ENCODE measurements around the gene NFIA.

The NFIA gene

DNA sequence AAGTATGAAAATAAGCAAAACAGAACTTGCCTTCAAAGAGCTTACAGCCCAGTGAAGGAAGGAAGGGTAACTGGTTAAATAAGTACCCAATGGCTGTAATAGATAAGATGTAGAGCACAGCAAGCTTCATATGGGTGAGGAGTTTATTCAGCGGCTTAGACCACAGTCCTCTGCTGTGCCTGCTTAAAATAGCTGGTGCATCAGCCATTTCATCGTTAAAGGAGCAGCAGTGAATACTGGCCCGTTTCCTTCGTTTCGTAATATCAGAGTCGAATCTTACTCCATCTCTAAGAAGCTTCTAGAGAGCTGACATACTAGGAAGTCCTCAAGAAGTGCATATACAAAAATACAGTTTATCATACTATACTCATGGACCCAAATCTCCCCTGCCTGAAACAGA lies 286.5 kb downstream of the NFIA start:
- H3K4me3 ChIP-seq (ENCODE audit: low read length): no peak overlapping the region
- H3K27me3 ChIP-seq (ENCODE audit: control insufficient read depth, insufficient read depth, low read length): no peaks in the 10 kb centered on the region
- H3K4me1 ChIP-seq (ENCODE audit: control insufficient read depth, insufficient read depth, low read length): no peaks in the 10 kb centered on the region; the same call in 1 of the 2 replicates
- no peaks in the 10 kb centered on the region for H3K9me3 ChIP-seq (ENCODE audit: control insufficient read depth, insufficient read depth, low read length)
- DNase-seq (ENCODE audit: low read depth, low spot score): no peak
- WGBS (ENCODE audit: insufficient coverage, insufficient read length): no CpG with 5 or more reads among the region's 6 CpGs
- H3K36me3 ChIP-seq (ENCODE audit: control insufficient read depth, insufficient read depth, low read length): no peaks in the 10 kb centered on the region
- no peak overlapping the region for H3K27ac ChIP-seq (ENCODE audit: low read length)

DNA sequence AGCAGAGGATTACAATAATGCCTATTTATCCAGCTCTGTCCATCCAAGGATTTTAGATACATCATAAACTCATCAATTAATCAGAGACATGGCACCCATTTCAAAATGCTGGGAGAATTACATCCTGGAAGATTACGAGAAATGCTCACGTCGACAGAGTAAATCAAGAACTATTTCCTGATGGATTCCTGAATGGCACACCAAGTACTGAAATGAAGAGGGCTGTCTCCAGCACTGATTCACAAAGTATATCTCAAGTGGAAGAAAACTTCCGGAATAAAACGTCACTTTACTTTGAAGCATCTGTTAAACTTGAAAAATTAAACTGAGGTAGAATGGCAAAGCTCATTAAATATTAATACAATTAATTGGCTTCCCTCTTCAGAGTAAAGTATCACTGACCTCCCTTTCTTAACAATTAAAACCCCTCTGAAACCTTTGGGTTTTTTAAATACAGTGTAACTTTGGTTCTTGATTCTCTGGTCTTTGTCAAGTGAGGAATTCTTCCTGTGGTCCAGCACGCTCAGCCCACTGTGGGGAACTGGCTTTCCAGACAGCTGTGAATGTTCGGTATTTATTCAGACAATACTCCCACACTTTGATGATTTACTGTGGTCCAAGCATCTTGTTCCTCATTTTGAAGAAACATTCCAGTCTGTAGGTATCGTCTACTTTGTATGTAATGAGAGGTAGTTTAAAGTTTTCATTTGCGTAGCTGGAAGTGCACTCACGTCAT lies 288.0 kb downstream of the NFIA start:
- no peak overlapping the region for H3K27ac ChIP-seq (ENCODE audit: low read length)
- no peak for DNase-seq (ENCODE audit: low read depth, low spot score)
- no peaks in the 10 kb centered on the region for H3K9me3 ChIP-seq (ENCODE audit: control insufficient read depth, insufficient read depth, low read length)
- no peaks in the 10 kb centered on the region; the same call in 1 of the 2 replicates for H3K4me1 ChIP-seq (ENCODE audit: control insufficient read depth, insufficient read depth, low read length)
- no peaks in the 10 kb centered on the region for H3K27me3 ChIP-seq (ENCODE audit: control insufficient read depth, insufficient read depth, low read length)
- H3K36me3 ChIP-seq (ENCODE audit: control insufficient read depth, insufficient read depth, low read length): no peaks in the 10 kb centered on the region
- no peak overlapping the region for H3K4me3 ChIP-seq (ENCODE audit: low read length)
- no CpG with 5 or more reads among the region's 10 CpGs for WGBS (ENCODE audit: insufficient coverage, insufficient read length)

GRCh38 chr1:61370913-61371279 lies 288.5 kb downstream of the NFIA start:
- no peak for DNase-seq (ENCODE audit: low read depth, low spot score)
- Histone ChIP-seq H3K4me3 (ENCODE audit: low read length) (no peak overlapping the region), H3K4me1 (ENCODE audit: control insufficient read depth, insufficient read depth, low read length) (no peaks in the 10 kb centered on the region; the same call in 1 of the 2 replicates), H3K36me3 (ENCODE audit: control insufficient read depth, insufficient read depth, low read length) (no peaks in the 10 kb centered on the region), H3K9me3 (ENCODE audit: control insufficient read depth, insufficient read depth, low read length) (no peaks in the 10 kb centered on the region), H3K27ac (ENCODE audit: low read length) (no peak overlapping the region), H3K27me3 (ENCODE audit: control insufficient read depth, insufficient read depth, low read length) (no peaks in the 10 kb centered on the region)
- no CpG with 5 or more reads among the region's 2 CpGs for WGBS (ENCODE audit: insufficient coverage, insufficient read length)

DNA sequence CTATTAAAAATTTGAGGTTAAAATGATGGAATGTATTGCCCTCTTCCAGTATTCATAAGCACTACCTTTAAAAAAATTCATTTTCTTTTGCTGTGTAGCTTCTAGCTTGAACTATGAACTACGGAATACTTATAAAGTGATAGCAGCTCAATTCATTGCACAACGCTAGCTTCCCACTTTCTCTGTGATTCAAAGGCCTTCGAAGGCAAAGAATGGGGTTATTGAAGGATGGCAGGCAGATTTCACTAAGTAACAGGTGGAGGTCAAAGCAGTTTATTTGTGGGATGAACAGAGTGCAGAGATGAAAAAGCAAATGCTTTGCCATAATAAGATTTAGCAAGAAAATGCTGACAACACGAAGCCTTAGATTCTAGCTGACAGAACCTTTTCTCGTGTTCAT lies 290.6 kb downstream of the NFIA start:
- Histone ChIP-seq H3K4me1 (ENCODE audit: control insufficient read depth, insufficient read depth, low read length) (no peaks in the 10 kb centered on the region; the same call in 1 of the 2 replicates), H3K9me3 (ENCODE audit: control insufficient read depth, insufficient read depth, low read length) (no peaks in the 10 kb centered on the region), H3K27ac (ENCODE audit: low read length) (no peak overlapping the region), H3K4me3 (ENCODE audit: low read length) (no peak overlapping the region), H3K27me3 (ENCODE audit: control insufficient read depth, insufficient read depth, low read length) (no peaks in the 10 kb centered on the region), H3K36me3 (ENCODE audit: control insufficient read depth, insufficient read depth, low read length) (no peaks in the 10 kb centered on the region)
- WGBS (ENCODE audit: insufficient coverage, insufficient read length): no CpG with 5 or more reads among the region's 5 CpGs
- no peak for DNase-seq (ENCODE audit: low read depth, low spot score)

- Histone ChIP-seq H3K36me3 (ENCODE audit: control insufficient read depth, insufficient read depth, low read length) (no peaks in the 10 kb centered on the region), H3K9me3 (ENCODE audit: control insufficient read depth, insufficient read depth, low read length) (no peaks in the 10 kb centered on the region), H3K27ac (ENCODE audit: low read length) (no peak overlapping the region), H3K27me3 (ENCODE audit: control insufficient read depth, insufficient read depth, low read length) (no peaks in the 10 kb centered on the region), H3K4me3 (ENCODE audit: low read length) (no peak overlapping the region), H3K4me1 (ENCODE audit: control insufficient read depth, insufficient read depth, low read length) (no peaks in the 10 kb centered on the region)
- WGBS (ENCODE audit: insufficient coverage, insufficient read length): no CpG with 5 or more reads among the region's 1 CpG
- no peak for DNase-seq (ENCODE audit: low read depth, low spot score)
These were observed 291.8 kb downstream of the NFIA start for GRCh38 chr1:61374156-61374555.

GRCh38 chr1:61375082-61375880 lies 292.9 kb downstream of the NFIA start:
- H3K9me3 ChIP-seq (ENCODE audit: control insufficient read depth, insufficient read depth, low read length): no peaks in the 10 kb centered on the region
- no peaks in the 10 kb centered on the region for H3K36me3 ChIP-seq (ENCODE audit: control insufficient read depth, insufficient read depth, low read length)
- DNase-seq (ENCODE audit: low read depth, low spot score): no peak
- no peaks in the 10 kb centered on the region for H3K4me1 ChIP-seq (ENCODE audit: control insufficient read depth, insufficient read depth, low read length)
- no peak overlapping the region for H3K4me3 ChIP-seq (ENCODE audit: low read length)
- no peaks in the 10 kb centered on the region for H3K27me3 ChIP-seq (ENCODE audit: control insufficient read depth, insufficient read depth, low read length)
- WGBS (ENCODE audit: insufficient coverage, insufficient read length): no CpG with 5 or more reads among the region's 3 CpGs
- H3K27ac ChIP-seq (ENCODE audit: low read length): no peak overlapping the region

DNA sequence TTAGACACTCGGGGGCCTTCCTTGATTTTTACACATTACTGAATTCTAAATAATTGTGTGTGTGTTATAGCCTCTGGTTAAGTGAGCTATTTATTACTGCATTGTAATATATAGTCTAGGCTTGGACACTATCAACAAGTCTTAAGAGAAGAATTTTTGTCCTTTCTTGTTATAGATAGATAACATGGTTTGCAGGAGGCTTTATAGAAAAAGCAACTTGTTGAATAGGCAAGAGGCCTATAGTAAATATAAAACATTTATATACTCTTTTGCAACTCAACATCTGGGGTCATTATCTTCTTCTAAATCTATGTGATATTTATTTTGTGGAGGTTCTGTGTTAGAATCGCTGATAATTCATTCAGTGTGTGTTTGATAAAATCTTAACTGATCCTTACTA lies 293.8 kb downstream of the NFIA start:
- H3K27ac ChIP-seq (ENCODE audit: low read length): no peak overlapping the region
- no peaks in the 10 kb centered on the region for H3K36me3 ChIP-seq (ENCODE audit: control insufficient read depth, insufficient read depth, low read length)
- H3K9me3 ChIP-seq (ENCODE audit: control insufficient read depth, insufficient read depth, low read length): no peaks in the 10 kb centered on the region
- WGBS (ENCODE audit: insufficient coverage, insufficient read length): no CpG with 5 or more reads among the region's 2 CpGs
- no peak overlapping the region for H3K4me3 ChIP-seq (ENCODE audit: low read length)
- no peaks in the 10 kb centered on the region for H3K27me3 ChIP-seq (ENCODE audit: control insufficient read depth, insufficient read depth, low read length)
- no peaks in the 10 kb centered on the region for H3K4me1 ChIP-seq (ENCODE audit: control insufficient read depth, insufficient read depth, low read length)
- DNase-seq (ENCODE audit: low read depth, low spot score): no peak

DNA sequence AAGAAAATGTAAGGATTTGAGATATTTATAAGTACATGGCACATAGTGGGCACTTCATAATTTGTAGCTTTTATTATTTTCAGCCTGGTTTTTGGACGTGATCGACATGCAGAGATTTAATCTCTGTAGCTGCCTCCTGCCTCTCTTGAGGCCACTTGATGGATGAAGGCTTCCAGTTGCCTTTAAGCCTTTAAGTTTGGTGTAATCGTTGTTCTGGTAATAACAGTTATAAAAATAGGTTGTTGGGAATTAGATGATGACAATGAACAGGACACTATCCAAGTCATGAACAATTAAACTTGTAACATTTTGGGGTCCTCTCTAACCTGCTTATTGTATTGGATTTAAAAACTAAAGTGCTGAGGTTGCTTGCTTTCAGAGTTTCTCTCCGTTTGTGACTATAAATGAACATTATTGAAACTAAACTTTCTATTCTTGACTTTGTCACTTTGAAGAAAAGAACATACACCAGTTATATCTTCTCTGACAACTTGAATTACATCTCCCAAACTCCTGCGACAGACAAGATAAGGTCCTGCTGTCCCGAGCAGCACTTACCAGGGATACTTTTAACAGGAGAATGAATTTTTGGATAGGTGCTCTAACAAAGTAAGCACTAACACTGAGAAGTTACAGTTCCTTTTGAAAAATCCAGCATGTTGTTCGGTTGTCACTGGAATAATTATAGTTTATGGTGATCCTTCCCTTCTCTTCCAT lies 295.0 kb downstream of the NFIA start:
- Histone ChIP-seq H3K4me3 (ENCODE audit: low read length) (no peak overlapping the region), H3K27ac (ENCODE audit: low read length) (no peak overlapping the region), H3K36me3 (ENCODE audit: control insufficient read depth, insufficient read depth, low read length) (no peaks in the 10 kb centered on the region), H3K4me1 (ENCODE audit: control insufficient read depth, insufficient read depth, low read length) (no peaks in the 10 kb centered on the region), H3K27me3 (ENCODE audit: control insufficient read depth, insufficient read depth, low read length) (no peaks in the 10 kb centered on the region), H3K9me3 (ENCODE audit: control insufficient read depth, insufficient read depth, low read length) (no peaks in the 10 kb centered on the region)
- WGBS (ENCODE audit: insufficient coverage, insufficient read length): no CpG with 5 or more reads among the region's 7 CpGs
- no peak for DNase-seq (ENCODE audit: low read depth, low spot score)

DNA sequence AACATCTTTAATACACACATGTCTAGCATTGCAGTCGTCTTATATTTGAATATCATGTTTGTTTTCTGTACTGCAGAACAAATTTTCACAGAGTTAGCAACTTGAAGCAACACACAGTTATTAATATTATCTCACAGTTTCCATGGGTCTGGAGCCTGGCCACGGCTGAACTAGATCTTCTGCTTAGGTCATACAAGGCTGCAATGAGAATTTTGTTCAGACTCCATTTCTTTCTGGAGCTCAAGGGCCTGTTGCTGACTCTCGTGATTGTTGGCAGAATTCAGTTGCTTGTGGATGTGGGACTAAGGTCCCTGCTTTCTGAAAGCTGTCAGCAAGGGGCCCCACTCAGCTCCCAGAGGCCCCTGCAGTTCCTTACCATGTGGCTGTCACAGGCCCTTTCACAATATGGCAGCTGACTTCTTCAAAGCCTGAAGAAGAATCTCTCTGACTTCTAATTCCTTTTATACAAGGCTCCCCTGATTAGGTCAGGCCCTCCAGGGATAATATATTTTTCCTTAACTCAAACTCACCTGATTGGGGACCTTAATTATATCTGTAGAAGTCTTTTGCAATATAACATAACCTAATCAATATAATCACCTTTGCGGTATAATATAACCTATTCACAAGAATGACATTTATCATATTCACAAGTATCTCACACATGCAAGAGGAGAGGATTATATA lies 296.3 kb downstream of the NFIA start:
- DNase-seq (ENCODE audit: low read depth, low spot score): no peak
- H3K4me1 ChIP-seq (ENCODE audit: control insufficient read depth, insufficient read depth, low read length): 0 out of 2 replicates have a peak, but pooled peaks cover 1% of the 10 kb centered on the region
- H3K36me3 ChIP-seq (ENCODE audit: control insufficient read depth, insufficient read depth, low read length): no peaks in the 10 kb centered on the region
- H3K9me3 ChIP-seq (ENCODE audit: control insufficient read depth, insufficient read depth, low read length): no peaks in the 10 kb centered on the region
- H3K4me3 ChIP-seq (ENCODE audit: low read length): no peak overlapping the region
- H3K27ac ChIP-seq (ENCODE audit: low read length): no peak overlapping the region
- H3K27me3 ChIP-seq (ENCODE audit: control insufficient read depth, insufficient read depth, low read length): no peaks in the 10 kb centered on the region
- WGBS (ENCODE audit: insufficient coverage, insufficient read length): 100% methylated on average over 1 of the region's 4 CpGs

DNA sequence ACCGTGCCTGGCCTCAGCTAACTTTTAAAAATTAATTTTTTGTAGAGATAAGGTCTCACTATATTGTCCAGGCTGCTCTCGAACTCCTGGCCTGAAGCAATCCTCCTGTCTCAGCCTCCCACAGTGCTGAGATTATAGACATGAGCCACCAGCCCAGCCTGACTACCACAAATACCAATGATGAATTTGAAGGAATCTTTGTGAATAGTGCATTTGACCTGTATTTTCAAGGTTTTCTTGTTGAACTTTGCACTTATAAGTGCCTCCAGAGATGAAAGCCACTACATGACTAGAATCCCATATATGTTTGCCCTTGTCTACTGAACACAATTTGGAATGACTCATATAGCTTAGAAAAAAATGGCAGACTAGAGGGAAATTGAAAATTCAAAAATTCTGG lies 297.3 kb downstream of the NFIA start:
- Histone ChIP-seq H3K9me3 (ENCODE audit: control insufficient read depth, insufficient read depth, low read length) (no peaks in the 10 kb centered on the region), H3K36me3 (ENCODE audit: control insufficient read depth, insufficient read depth, low read length) (no peaks in the 10 kb centered on the region), H3K27me3 (ENCODE audit: control insufficient read depth, insufficient read depth, low read length) (no peaks in the 10 kb centered on the region), H3K27ac (ENCODE audit: low read length) (no peak overlapping the region), H3K4me1 (ENCODE audit: control insufficient read depth, insufficient read depth, low read length) (0 out of 2 replicates have a peak, but pooled peaks cover 1% of the 10 kb centered on the region), H3K4me3 (ENCODE audit: low read length) (no peak overlapping the region)
- WGBS (ENCODE audit: insufficient coverage, insufficient read length): no CpG with 5 or more reads among the region's 2 CpGs
- DNase-seq (ENCODE audit: low read depth, low spot score): no peak
